C4-2B (cell line): ENCODE results near the gene NAIF1.
"Not testable (repeated sequence)": the region's sequence is repeated elsewhere in the genome, so short reads cannot be mapped to it uniquely, and the experiment has no call there.

Source experiments
- CTCF ChIP-seq: fragments of 450-650 bp; conservative IDR thresholded peaks from 2 replicates; pipeline ENCODE4 v1.5.1; 2017; ENCODE audit warnings: mild to moderate bottlenecking
- ZFX ChIP-seq: fragments of 450-650 bp; IDR thresholded peaks from 2 replicates; pipeline ENCODE4 v1.6.1; 2017

GRCh38 chr9:128023671-128024070, 43.4 kb downstream of the NAIF1 start:
- not testable (repeated sequence) for TF ChIP-seq CTCF, ZFX
